Amniotic epithelial cell (primary cell): ENCODE measurements around the gene FAM47E.
"Not testable (repeated sequence)": the region's sequence is repeated elsewhere in the genome, so short reads cannot be mapped to it uniquely, and the experiment has no call there.

Experiments
- DNase-seq: peaks from one replicate; pipeline ENCODE4 v3.0.0-alpha.2; 2010; ENCODE audit warnings: low read depth

The FAM47E gene

DNA sequence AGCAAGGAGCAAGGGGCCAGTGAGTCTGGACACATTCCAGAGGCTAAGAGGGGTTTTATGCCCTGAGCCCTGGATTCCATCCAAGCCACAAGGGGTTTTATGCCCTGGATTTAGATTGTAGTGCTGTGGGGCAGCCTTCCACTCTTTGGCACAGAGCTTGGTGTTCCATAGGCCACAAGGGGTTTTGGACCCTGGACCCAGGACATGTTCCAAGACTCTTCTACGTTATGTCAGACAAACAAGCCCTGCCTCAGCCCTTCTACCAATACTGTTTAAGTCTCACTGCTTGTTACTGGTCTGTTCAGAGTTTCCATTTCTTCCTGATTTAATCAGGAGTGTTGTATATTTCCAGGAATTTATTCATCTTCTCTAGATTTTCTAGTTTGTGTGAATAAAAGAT lies 25.1 kb upstream of the FAM47E start:
- DNase-seq: no peak

DNA sequence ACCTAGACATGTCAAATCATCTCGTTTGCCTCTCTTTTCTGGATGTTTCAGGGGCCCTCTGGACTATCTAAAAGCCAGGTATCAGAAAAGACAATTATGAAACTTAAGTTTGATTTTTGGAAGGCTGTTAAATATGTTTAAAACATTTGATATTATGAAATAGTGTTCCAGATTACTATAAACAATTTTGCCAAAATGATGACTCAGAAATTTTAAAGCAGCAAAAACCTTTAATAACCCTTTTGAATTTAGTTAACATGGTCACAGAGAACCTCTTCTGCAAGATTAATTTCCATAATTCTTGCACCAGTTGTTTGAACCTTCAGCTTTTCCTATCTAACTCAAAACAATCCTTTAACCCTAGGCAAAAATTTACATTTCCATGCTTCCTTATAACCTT lies 18.8 kb upstream of the FAM47E start:
- DNase-seq: no peak

DNA sequence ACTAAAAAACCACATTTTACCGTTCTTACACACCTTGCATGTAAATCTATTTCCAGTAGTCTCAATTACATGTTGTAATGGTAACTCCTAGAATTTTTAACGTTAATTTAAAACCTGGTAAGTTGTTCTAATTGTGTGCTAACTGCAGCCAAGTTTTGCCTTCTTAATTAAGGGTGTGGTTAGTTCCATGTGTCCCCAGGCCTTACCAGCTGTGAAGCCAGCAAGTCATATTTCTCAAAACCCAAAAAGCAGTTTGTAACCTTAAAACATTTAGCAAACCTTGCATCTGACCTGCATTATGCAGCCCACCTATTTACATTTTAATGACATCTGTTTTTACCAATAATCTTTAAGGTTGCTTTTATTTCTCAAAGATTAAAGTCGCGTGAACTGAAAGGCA lies 18.4 kb upstream of the FAM47E start:
- no peak for DNase-seq

DNA sequence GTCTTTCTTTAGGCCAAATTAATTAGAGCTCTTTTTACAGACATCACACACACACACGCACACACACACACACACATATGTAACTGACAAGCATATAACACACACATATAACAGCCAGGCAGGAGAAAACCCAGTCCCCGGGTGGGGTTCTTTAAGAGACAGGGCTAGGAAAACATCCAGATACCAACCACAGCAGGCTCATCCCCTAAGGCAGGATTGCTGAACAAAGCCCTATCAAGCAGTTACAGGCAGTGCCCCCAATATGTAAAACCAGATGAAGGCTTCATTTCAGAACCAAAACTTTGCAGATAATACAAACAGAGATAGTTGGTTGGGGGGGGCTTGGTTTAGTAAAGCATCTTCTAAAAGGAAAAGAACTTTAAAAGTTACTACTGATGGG lies 18.0 kb upstream of the FAM47E start:
- DNase-seq: no peak

DNA sequence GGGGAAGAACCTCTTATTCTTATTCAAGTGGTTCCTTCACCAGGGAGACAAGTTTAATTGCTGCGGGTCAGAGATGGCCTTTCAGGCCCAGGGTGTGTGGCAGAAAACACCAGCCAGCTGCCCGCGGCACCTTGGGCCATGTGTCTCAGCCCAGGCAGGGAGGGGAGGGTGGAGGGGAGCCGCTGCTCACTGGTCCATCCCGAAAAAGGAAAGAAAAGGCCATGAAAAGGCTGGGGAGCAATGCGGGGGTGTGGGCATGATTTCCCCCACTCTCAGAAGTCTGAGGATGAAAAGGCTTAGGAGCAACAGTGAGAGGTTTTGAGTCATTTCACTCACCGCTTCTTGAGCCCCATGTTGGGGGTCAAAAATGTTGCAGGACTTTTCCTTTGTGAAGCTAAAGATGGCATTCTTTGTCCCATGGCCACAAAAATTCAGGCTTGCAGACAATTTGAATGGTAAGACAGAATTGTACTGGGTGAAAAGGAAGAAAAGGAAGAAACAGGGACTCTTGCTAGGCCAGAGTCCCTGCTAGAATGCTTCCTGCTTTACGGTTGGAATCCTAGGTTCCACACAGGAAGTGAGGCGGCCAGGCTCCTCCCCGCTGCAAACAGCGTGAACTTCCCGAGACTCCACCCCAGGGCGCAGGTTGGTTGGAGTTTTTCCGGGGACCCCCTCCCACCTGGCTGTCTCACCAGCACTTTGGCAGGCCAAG lies 17.4 kb upstream of the FAM47E start:
- no peak for DNase-seq

DNA sequence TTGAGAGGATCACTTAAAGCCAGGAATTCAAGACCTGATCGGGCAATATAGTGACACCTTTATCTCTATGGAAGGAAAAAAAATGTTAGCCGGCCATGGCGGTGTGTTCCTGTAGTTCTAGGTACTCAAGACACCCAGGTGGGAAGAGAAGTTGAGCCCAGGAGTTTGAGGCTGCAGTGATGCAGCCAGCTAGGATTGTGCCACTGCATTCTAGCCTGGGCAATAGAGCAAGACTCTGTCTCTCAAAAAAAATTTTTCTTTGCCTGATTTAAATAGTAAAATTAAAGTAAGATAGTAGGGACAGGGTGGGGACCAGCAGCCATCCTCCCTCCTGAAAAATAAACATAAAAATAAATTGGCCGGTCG lies 16.9 kb upstream of the FAM47E start:
- no peak for DNase-seq

DNA sequence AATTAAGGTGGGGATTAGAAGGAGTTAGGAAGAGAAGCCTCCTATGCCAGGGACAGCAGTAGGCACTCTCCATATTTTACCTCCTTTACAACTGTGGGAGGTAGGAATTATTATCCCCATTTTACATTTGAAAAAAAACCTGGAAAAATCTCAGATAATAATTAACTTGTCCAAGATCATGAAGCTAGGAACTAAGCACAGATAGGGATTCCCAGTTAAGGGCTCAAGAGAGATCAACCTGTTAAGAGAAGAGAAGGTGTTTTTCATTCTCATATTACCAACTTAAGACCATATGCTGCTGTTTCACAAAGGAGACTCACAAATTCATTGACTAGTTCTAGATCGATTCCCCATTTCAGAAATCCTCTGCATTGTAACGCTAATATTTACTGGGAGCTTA lies 16.1 kb upstream of the FAM47E start:
- DNase-seq: no peak

DNA sequence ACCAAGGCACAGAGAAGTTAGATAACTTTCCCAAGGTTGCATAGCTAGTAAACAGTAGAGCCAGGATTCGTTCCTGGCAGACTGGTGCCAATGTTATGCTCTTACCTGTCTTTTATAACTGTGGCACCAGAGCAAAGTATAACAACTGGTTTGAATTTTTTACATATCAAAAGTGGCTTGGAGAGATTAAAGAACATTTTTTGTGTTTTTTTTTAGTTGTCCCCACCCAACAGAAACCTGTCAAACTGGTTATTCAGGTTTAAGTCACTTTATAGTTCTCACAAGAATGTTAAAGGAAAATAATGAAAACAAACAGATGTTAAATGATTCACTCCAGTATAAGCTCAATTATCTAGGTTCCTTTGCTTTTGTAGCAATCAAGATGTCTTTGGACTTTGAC lies 15.6 kb upstream of the FAM47E start:
- DNase-seq: no peak

DNA sequence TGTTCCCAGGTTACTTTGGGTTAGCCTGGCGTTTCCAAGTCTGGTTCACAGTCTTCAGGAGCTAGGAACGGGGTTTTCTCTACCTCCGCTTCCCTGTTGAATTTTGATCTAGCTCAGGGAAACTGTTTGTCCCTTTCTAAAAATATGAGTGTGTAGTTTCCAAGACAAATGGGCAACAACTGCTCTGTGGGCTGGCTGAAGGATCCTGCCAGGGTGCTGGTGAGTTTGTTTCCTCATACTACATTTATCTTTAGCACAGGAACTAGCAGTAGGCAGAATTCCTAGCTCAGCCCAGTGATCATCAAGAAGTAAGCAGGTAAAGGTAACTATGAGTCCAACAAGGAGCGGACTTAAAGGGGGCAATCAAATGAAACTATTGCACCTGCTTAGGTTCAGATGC lies 13.3 kb upstream of the FAM47E start:
- DNase-seq: no peak

DNA sequence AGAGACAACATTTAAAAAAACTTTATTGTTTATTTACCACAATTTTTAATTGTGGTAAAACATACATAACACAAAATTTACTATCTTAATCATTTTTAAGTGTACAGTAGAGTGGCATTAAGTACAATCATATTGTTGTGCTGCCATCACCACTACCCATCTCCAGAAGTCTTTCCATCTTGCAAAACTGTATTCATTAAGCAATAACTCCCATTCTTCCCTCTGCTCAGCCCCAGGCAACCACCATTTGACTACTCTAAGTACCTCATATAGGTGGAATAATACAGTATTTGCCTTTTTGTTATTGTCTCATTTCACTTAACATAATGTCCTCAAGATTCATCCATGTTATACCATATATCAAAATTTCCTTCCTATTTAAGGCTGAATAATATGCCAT lies 12.8 kb upstream of the FAM47E start:
- DNase-seq: no peak

DNA sequence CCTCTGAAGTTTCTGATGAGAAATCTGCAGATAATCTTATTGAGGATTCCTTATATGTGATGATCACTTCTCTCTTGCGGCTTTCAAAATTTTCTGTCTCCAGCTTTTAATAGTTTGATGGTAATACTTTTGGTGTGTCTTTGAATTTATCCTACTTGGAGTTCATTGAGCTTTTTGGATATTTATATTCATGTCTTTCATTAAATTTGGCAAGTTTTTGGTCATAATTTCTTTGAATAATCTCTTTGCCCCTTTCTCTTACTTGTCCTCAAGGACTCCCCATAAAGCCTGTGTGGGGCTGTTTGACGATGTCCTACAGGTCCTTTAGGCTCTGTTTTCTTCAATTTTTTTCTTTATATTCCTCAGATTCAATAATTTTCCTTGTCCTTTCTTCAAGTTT lies 11.3 kb upstream of the FAM47E start:
- DNase-seq: no peak

DNA sequence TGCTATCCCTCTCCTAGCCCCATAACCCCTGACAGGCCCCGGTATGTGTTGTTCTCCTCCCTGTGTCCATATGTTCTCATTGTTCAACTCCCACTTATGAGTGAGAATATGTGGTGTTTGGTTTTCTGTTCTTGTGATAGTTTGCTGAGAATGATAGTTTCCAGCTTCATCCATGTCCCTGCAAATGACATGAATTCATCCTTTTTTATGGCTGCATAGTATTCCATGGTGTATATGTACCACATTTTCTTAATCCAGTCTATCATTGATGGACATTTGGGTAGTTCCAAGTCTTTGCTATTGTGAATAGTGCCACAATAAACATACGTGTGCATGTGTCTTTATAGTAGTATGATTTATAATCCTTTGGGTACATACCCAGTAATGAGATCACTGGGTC lies 7.6 kb upstream of the FAM47E start:
- not testable (repeated sequence) for DNase-seq

DNA sequence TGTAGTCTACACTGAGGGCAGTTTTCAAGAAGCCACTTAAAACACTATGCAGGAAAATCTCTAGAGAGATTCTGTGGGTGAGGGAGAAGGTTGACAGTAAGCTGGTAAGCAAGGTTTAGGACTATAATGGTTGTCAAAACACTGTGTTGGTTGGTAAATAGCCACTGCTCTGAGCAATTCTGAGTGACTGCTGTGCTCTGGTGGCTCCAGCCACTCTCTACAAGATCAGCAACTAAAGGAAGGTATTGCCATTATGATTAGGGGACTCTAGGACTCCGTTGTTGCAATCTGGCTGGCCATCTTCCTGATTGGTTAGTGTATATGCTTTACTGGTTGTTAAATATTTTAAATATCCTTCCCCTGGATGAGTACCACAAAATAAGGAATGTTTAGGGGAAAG lies 5.5 kb upstream of the FAM47E start:
- no peak for DNase-seq

DNA sequence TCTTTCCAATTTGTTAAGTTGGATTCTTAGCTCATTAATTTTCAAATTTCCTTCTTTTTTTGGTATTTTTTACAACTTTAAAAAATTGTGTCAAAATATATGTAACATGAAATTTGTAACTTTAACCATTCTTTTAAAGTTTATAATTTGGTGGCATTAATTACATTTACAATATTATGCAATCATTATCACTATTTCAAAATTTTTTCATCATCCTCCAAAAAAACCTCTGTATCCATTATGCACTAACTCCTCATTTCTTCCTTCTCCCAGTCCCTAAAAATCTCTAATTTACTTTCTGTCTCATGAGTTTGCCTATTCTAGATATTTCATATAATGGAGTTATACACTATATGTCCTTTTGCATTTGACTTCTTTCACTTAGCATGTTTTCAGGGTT lies 4.7 kb upstream of the FAM47E start:
- DNase-seq: no peak

DNA sequence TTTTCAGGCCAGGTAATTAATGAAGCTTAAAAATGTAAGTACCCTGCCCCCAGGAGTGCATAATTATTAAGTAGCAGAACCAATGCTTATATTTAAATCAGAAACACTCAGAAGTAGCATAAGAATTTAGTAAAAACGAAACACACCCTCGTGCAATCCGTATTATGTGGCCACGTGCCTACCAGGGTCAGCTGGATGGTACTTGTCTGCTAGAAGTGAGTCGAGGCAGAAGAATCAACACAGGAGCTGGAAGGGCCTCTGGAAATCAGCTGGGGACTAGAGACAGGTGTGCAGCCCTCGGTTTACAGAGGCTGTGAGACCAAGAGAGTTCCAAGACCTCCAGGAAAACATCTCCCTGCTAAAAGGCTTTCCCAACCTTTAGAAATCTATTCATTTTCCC lies 559 bp upstream of the FAM47E start:
- DNase-seq: no peak

DNA sequence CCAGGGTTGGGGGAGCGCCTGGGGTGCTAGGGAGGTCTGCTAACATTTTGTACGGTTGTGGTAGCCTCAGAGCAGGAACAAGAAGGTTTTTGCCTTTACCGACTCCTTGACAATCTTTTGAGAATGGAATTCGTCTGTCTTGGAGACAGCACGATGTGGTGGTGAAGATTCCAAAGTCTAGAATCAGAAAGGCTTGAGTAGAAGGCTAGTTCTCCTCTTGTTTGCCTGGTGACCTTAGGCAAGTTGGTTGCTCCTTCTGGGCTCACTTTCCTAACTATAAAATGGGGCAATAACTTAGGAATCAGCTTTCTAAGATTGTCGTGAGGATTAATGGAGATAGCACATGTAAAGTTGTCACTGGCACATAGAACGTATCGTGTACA lies 741 bp downstream of the FAM47E start:
- no peak for DNase-seq

DNA sequence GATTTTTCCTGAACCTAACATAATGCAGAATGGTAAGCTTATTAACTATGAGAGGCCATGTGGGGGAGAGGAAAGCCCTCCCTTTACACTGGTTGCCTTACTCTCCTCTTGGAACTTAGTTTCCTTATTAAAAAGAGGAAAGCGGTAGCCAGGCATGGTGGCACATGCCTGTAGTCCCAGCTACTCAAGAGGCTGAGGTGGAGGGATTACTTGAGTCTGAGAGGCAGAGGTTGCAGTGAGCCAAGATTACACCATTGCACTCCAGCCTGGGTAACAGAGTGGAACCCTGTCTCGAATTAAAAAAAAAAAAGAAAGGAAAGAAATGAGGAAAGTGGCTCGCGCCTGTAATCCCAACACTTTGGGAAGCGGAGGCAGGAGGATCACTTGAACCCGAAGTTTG lies 2.0 kb downstream of the FAM47E start:
- no peak for DNase-seq

DNA sequence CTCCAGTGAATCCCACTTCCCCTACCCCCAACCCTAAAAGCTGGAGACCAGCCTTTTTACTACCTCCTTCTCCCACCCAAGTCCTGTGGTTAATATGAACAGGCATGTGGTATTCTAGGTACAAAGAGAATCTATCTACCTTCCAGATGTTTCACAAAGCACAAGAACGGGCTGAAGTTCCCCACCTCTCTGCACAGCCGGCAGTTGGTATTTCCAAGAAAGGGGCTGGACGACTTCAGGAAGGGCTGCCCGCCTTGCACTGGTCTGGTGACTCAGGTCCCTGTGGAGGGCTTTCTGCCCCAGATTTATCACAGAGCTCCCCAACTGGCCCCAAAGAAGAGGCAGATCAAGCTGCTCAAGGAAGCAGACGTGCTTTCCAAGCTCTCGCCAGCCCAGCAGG lies 4.5 kb downstream of the FAM47E start:
- no peak for DNase-seq

DNA sequence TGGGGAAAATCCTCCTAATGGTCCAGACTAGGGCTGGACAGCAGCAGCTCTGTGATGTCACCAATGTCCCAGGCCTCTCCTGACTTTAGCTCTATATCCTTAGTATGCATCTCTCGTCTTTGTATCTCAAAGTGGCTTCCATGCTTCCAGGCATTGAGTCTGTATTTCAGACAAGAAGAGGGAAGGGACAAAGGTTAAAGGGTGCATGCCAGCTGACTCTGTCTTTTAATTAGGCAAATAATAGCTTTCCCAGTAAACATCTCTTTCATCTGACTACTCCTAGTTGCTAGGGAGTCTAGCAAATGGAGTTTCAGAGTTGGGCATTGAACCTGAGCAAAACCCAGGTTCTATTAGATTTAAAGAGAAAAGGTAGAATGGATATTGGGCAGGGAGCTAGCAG lies 5.4 kb downstream of the FAM47E start:
- DNase-seq: no peak

DNA sequence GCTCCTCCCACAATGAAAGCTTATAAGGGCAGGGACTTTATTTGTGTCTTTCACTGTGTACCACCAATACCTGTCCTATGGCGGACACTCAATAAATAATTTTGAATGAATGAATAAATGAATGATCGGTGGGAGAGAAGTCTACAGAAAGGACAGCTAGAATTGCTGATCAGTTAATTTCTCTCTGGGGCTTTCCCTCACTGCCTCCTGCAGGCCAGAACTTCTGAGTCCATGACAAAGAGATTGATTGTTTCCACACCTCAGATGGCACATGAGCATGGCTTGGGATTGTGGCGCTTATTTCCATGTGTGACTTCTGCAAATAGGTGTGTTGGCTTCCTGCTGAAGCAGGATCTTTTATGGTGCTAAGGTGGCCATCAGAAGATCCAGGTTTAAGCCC lies 6.3 kb downstream of the FAM47E start:
- no peak for DNase-seq

DNA sequence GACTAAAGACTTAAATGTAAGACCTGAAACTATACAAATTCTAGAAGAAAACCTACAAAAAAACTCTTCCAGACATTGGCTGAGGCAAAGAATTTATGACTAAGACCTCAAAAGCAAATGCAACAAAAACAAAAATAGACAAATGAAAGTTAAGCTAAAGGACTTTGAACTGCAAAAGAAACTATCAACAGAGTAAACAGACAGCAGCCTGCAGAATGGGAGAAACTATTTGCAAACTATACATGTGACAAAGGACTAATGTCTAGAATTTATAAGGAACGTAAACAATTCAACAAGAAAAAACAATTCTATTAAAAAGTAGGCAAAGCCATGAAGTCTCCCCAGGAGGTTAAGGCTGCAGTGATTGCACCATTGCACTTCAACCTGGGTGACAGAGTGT lies 9.1 kb downstream of the FAM47E start:
- no peak for DNase-seq

DNA sequence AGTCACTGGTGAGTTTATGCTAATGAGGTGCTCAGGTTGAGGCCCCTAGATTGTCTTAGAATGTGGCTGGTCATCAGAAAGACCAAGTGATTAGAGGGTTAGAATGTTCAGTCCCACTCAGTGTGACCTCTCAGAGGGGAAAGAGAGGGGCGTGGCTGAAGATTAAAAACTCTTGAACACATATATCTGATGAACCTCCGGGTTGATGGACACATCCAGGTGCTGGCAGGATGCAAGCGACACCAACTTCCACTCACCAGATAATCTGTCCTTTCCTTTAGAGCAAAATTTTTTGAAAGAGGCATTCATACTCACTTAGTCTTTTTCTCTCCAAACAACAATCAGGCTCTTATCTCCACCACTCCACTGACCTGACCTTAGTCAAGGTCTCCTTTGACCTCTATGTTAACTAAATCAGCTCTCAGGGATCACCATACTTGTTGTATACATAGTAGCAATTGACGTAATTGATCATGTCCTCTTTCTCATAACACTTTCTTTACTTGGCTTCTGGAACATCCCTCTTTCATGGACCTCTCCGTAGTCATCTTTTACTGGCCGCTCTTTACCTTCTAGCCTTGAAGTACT lies 14.2 kb downstream of the FAM47E start:
- no peak for DNase-seq

DNA sequence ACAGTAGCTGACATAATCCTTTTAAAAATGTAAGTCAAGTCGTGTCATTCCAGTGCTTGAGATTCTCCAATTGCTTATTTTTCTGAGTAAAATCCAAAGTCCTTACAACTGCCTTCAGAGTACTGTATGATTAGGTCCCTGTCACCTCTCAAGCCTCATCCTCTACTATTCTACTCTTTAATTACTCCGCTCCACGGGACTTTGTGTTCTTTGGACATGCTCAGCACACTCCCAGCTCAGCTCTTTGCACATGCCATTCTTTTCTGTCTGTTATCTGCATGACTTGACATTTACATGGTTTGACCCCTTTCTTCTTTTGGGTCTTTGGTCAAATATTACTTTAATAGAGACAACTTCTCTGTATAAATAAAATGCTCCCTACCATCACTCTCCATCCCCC lies 15.1 kb downstream of the FAM47E start:
- DNase-seq: no peak

DNA sequence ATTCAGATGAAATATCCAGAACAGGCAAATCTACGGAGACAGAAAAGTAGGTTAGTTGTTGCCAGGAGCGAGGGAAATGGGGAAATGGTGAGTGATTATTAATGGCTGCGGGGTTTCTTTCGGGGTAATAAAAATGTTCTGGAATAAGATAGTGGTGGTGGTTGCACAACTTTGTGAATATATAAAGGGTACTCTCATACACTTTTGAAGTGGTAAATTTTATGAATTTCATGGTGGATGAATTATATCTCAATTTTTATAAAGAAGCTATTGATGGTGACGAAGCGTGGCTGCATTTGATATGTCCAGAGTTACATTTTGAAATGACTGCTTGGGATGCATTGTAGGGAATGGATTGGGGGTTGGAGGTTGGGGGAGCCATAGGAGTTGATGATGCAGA lies 16.3 kb downstream of the FAM47E start:
- DNase-seq: no peak
